HepG2 (cell line): ENCODE results near the gene PATZ1. TPM values are rescaled to one million over a fixed set of nuclear protein-coding genes. Genes with fewer than 3 reads are reported as not detected.
A peak's percentile ranks its signal among the peaks of the same experiment; 100 is the strongest.

Source experiments
- ATAC-seq: fragments of 200-7000 bp; cut with Tn5 transposase; 3 replicates; pipeline ENCODE4 v1.9.1; 2020; ENCODE audit warnings: mild to moderate bottlenecking, moderate library complexity
- BruUV-seq: library from RNA; stranded (reverse); fragments of 400-500 nt; replicated peaks from 2 replicates; lab custom pipeline; 2021; lab: Mats Ljungman, UMichigan
- CTCF ChIA-PET: fragments of 300-600 bp; formaldehyde crosslinking; extraction: SDS; loops from one replicate; lab custom pipeline; 2021; ENCODE audit warnings: low total read pairs, inconsistent platforms, low intra/inter-chr PET ratio; lab: Yijun Ruan, JAX
- POLR2A ChIA-PET: fragments of 350-600 bp; sonication (Branson Sonifier 250); formaldehyde crosslinking; loops from one replicate; lab custom pipeline; 2020; ENCODE audit warnings: antibody characterized with exemption, inconsistent platforms; lab: Yijun Ruan, JAX
- DNase-seq: peaks from one replicate; pipeline ENCODE4 v3.0.0-alpha.2; 2015; ENCODE audit warnings: low spot score
- FAIRE-seq: peaks from 3 replicates; lab custom pipeline; 2011; peaks lifted over from hg19 to GRCh38; lab: Jason Lieb, UNC
- H2AFZ ChIP-seq: one replicate; pipeline ENCODE4 v1.6.1; 2011; ENCODE audit warnings: low read length, inconsistent platforms
- H3K27ac ChIP-seq: fragments of 300-600 bp; 3 replicates; pipeline ENCODE4 v1.8.0; 2011; ENCODE audit warnings: mixed run types, mild to moderate bottlenecking, mixed read lengths, low read length, inconsistent platforms; ENCODE audit not compliant: insufficient read depth; ENCODE audit errors: extremely low read length
- H3K27me3 ChIP-seq, 2 experiments: fragments of 200-600 bp in 1 of 2; 2 replicates in 1 of 2; 3 replicates in 1 of 2; pipeline versions ENCODE4 v1.6.0 to v1.8.0; 2011; ENCODE audit warnings: low read length in 2 of 2, mild to moderate bottlenecking in 2 of 2, moderate library complexity in 2 of 2, inconsistent platforms in 1 of 2; ENCODE audit not compliant: insufficient read depth in 2 of 2, control insufficient read depth in 1 of 2
- H3K36me3 ChIP-seq, 2 experiments: fragments of 200-600 bp in 1 of 2; replicated peaks in 1 of 2; 2 replicates in 1 of 2; 3 replicates in 1 of 2; pipeline versions ENCODE4 v1.5.1 to v1.8.0; 2011; ENCODE audit warnings: low read length in 2 of 2, inconsistent platforms in 1 of 2; ENCODE audit not compliant: insufficient read depth in 2 of 2, control insufficient read depth in 1 of 2
- H3K4me1 ChIP-seq: 2 replicates; pipeline ENCODE4 v1.5.1; 2012; ENCODE audit warnings: low read length, inconsistent platforms; ENCODE audit not compliant: insufficient read depth
- H3K4me2 ChIP-seq: 2 replicates; pipeline ENCODE4 v1.6.0; 2011; ENCODE audit warnings: low read depth, low read length, inconsistent platforms
- H3K4me3 ChIP-seq, 3 experiments: fragments of 200-600 bp in 1 of 3; sonication (generic), shearing (Covaris generic) in 1 of 3; replicated peaks in 1 of 3; 2 replicates each; pipeline ENCODE4 v1.5.1; 2011 to 2016; ENCODE audit warnings: low read length in 3 of 3, inconsistent platforms in 2 of 3, low read depth in 2 of 3, mild to moderate bottlenecking in 2 of 3, control low read depth in 1 of 3, mixed read lengths in 1 of 3; ENCODE audit not compliant: insufficient read depth in 1 of 3
- H3K79me2 ChIP-seq: one replicate; pipeline ENCODE4 v1.6.1; 2011; ENCODE audit warnings: low read length, inconsistent platforms; ENCODE audit not compliant: insufficient read depth
- H3K9ac ChIP-seq: 2 replicates; pipeline ENCODE4 v1.6.0; 2011; ENCODE audit warnings: mild to moderate bottlenecking, low read depth, low read length, inconsistent platforms; ENCODE audit not compliant: insufficient read depth
- H3K9me3 ChIP-seq: 2 replicates; pipeline ENCODE4 v1.5.1; 2012; ENCODE audit warnings: mild to moderate bottlenecking, low read length
- H4K20me1 ChIP-seq: 2 replicates; pipeline ENCODE4 v1.6.0; 2011; ENCODE audit warnings: inconsistent platforms, mild to moderate bottlenecking, low read length, moderate library complexity; ENCODE audit not compliant: insufficient read depth
- ATF4 ChIP-seq, 2 experiments: fragments of 450-650 bp in 1 of 2; sonication (generic) in 1 of 2; formaldehyde crosslinking; IDR thresholded peaks; 2 replicates each; pipeline versions ENCODE4 v1.5.0 to v1.8.0; 2020 to 2022; ENCODE audit warnings: mild to moderate bottlenecking in 1 of 2, missing genetic modification reagents in 1 of 2
- ERF ChIP-seq: IDR thresholded peaks from 2 replicates; pipeline ENCODE4 v1.6.1; 2018; ENCODE audit warnings: missing biosample characterization, missing genetic modification reagents
- GATAD2A ChIP-seq: IDR thresholded peaks from 2 replicates; pipeline ENCODE4 v1.6.1; 2016
- HDAC2 ChIP-seq: sonication (generic); formaldehyde crosslinking; IDR thresholded peaks from 2 replicates; pipeline ENCODE4 v1.4.0; 2020; ENCODE audit warnings: missing genetic modification reagents
- MAFG ChIP-seq: sonication (generic); formaldehyde crosslinking; IDR thresholded peaks from 2 replicates; pipeline ENCODE4 v1.5.1; 2020; ENCODE audit warnings: mild to moderate bottlenecking, missing genetic modification reagents
- PRDM15 ChIP-seq: sonication (generic); formaldehyde crosslinking; IDR thresholded peaks from 2 replicates; pipeline ENCODE4 v1.4.0; 2020; ENCODE audit warnings: missing genetic modification reagents
- RBFOX2 ChIP-seq: fragments of 200-400 bp; formaldehyde crosslinking; IDR thresholded peaks from 2 replicates; pipeline ENCODE4 v1.6.1; 2017; ENCODE audit warnings: low read depth, mild to moderate bottlenecking, low read length
- REPIN1 ChIP-seq: sonication (generic); formaldehyde crosslinking; IDR thresholded peaks from 2 replicates; pipeline ENCODE4 v1.8.0; 2022; ENCODE audit warnings: missing genetic modification reagents, low read depth, mild to moderate bottlenecking, borderline replicate concordance
- SAFB2 ChIP-seq: sonication (generic); formaldehyde crosslinking; IDR thresholded peaks from 2 replicates; pipeline ENCODE4 v1.5.1; 2020; ENCODE audit warnings: missing genetic modification reagents, low read depth, mild to moderate bottlenecking, borderline replicate concordance
- TBL1XR1 ChIP-seq: fragments of 150-350 bp; IDR thresholded peaks from 2 replicates; pipeline ENCODE4 v1.6.1; 2014; ENCODE audit warnings: borderline replicate concordance, low read length; ENCODE audit not compliant: partially characterized antibody
- ZNF737 ChIP-seq: sonication (generic); formaldehyde crosslinking; IDR thresholded peaks from 2 replicates; pipeline ENCODE4 v1.5.0; 2020; ENCODE audit warnings: missing genetic modification reagents, mild to moderate bottlenecking, borderline replicate concordance
- ZSCAN25 ChIP-seq: sonication (generic); formaldehyde crosslinking; IDR thresholded peaks from 2 replicates; pipeline ENCODE4 v1.8.0; 2022; ENCODE audit warnings: mild to moderate bottlenecking, missing genetic modification reagents
- WGBS: methylation state at CpG from one replicate; pipeline ENCODE4 v1.1.6; 2017; ENCODE audit warnings: low lambda C conversion rate; 5-methylcytosine and 5-hydroxymethylcytosine counted together
- in situ Hi-C: cut with HindIII; loops from 2 replicates; pipeline ENCODE4 v1.10.0; 2017; ENCODE audit warnings: low pct_unique_long_range_greater_than_20kb; ENCODE audit not compliant: extremely low pct_ligation_motif_present
- intact Hi-C: fragments of 100-400 bp; cut with micrococcal nuclease; formaldehyde crosslinking; loops from one replicate; pipeline ENCODE4 v1.10.0; 2022; ENCODE audit not compliant: unreplicated experiment
- polyA plus RNA-seq, 8 experiments: library from polyadenylated mRNA; depleted of rRNA in 3 of 8; stranded (reverse) in 7 of 8; unstranded in 1 of 8; fragments of >200 nt; fragmentation: Illumina TruSeq in 4 of 8; extraction: Trizol in 4 of 8; gene quantifications; 2 replicates each; pipeline versions ENCODE4 v1.2.1 to v1.2.3, GENCODE V29; 2011 to 2016; ENCODE audit warnings: low read depth in 4 of 8, missing spikeins in 1 of 8, mixed read lengths in 1 of 8; ENCODE audit not compliant: insufficient read depth in 1 of 8
- total RNA-seq, 5 experiments: library from RNA; depleted of rRNA; stranded (reverse); fragments of >200 nt; fragmentation: Illumina TruSeq; extraction: Trizol; gene quantifications; 2 replicates each; pipeline ENCODE4 v1.2.3, GENCODE V29; 2016; ENCODE audit warnings: low read depth in 1 of 5
- TF ChIP-seq, protein P1 (sequence below): sonication (generic); formaldehyde crosslinking; conservative IDR thresholded peaks from 2 replicates; pipeline ENCODE4 v1.8.0; 2022; ENCODE audit warnings: mild to moderate bottlenecking, moderate library complexity, missing genetic modification reagents

The PATZ1 gene
- total and polyA plus RNA-seq, 2 of the 13 experiments (the other 11 are each of a cell fraction or from before 2014, with no cell fraction given), result 24.9 to 30.5 TPM

DNA sequence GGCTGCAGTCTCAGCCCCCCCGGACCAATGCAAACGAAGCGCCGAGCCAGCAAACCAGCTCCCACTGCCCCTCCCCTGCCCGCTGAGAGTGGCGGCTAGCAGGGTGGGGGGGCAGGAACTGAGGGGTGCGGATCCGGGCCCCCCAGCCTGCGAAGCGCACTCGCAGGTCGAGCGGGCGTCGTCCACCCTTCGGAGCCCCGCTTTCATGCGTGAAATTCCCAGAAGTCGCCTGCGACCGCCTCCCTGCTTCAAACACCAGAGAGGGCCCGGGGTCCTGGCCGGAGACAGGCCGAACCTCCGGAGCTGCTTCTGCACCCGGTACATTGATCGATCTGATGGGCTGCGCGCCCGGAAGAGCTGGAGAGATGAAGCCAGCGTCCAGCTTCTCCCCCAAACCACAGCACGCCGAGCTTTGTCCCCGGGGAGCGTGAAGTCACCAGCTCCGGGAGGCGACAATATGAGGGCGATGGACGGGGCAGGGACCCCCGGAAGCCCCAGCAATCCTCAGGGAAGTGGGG is 646 bp upstream of the PATZ1 start (continued):
- peak; percentile 16; the same call in 1 of the 2 replicates for TF ChIP-seq REPIN1 (CRISPR knock-in tag)
- TF ChIP-seq ERF (CRISPR knock-in tag), result 0 out of 2 replicates have a peak, but pooled peaks have one; percentile 16
- peak; percentile 37; the same call in 1 of the 2 replicates for TF ChIP-seq GATAD2A (CRISPR knock-in tag)
- TF ChIP-seq TBL1XR1, result no peak
- 0 out of 2 replicates have a peak, but pooled peaks have one; percentile 28 for TF ChIP-seq PRDM15
- TF ChIP-seq, all 625 proteins: peak for 167

DNA sequence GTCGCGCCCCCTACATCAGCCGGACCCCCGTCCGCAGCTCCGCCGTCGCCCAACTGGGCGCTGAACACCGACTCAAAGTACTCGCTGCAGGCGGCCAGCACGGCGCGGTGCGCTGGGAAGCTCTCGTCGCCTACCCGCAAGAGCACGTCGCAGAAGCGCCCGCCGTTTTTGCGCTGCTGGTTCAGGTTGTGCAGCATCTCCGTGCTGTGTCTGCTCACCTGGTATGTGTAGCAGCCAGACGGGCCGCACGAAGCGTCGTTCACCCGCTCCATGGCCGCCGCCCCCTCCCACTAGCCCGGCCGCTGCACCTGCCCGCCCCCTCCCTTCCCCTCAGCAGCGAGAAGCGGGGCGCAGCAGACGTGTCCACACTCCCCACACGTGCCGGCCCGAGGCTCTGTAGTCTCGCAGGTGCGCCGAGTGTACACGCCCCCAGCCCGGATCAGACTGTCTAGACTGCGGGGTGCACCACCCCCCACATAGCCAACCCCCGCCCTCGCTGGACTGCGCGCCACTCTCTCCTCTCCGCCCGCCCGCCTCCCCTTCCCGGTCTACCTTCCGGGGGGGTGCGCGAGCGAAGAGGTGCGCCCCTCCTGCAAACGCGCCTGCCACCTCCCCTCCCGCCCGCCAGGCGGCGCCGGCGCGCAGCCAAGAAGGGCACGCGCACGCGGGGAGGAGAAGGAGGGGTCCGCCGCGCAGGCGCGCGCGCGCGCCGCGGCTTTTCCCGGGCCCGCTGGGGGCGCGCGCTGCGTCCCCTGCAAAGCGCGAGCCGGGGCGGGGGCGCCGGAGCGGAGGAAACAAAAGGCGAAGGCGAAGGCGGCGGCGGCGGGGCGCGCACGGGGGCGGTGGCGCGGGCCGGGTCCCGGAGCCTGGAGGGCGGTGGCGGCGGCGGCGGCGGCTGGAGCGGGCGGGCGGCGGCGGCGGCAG is 553 bp downstream of the PATZ1 start:
- Histone ChIP-seq H3K4me1 (peaks cover 74% of the 10 kb centered on the region), H3K27ac (peak overlapping the region; percentile 94), H3K4me2 (peak overlapping the region; percentile 97), H4K20me1 (peaks cover 45% of the 10 kb centered on the region), H2AFZ (no peak overlapping the region), H3K9ac (peak overlapping the region; percentile 68), H3K4me3 (peak overlapping the region; percentile 64 to 91 (median 85); a peak in 5 of 6 replicates), H3K36me3 (peaks cover 7 to 28% of the 10 kb centered on the region in 2 experiments; a peak in 4 of 5 replicates), H3K9me3 (no peaks in the 10 kb centered on the region), H3K79me2 (peaks cover 54% of the 10 kb centered on the region), H3K27me3 (no peaks in the 10 kb centered on the region; a peak in 1 of 5 replicates)
- TSS peak; percentile 55 for BruUV-seq
- WGBS, result 66% methylated on average over 35 of the region's 126 CpGs
- peak; percentile 70 for DNase-seq
- ChIA-PET POLR2A (interaction anchor here (0.8 to 3.4 kb wide), 12 partner anchors 10 to 376 kb away, joined by 3 to 98 read pairs (median 5); partner anchors contain the start of genes DRG1, MORC2, PIK3IP1 and TUG1), CTCF (no interaction called here)
- ATAC-seq, result peak; percentile 3
- no peak for FAIRE-seq
- intact Hi-C loops (loop anchor here (1.0 kb wide), 1 partner anchor 54 kb away; the partner anchor contains the start of gene DRG1), in situ Hi-C loops (loop anchor here (5.0 kb wide), 1 partner anchor 52 kb away; the partner anchor contains the start of gene DRG1)
- TF ChIP-seq, protein P1, sequence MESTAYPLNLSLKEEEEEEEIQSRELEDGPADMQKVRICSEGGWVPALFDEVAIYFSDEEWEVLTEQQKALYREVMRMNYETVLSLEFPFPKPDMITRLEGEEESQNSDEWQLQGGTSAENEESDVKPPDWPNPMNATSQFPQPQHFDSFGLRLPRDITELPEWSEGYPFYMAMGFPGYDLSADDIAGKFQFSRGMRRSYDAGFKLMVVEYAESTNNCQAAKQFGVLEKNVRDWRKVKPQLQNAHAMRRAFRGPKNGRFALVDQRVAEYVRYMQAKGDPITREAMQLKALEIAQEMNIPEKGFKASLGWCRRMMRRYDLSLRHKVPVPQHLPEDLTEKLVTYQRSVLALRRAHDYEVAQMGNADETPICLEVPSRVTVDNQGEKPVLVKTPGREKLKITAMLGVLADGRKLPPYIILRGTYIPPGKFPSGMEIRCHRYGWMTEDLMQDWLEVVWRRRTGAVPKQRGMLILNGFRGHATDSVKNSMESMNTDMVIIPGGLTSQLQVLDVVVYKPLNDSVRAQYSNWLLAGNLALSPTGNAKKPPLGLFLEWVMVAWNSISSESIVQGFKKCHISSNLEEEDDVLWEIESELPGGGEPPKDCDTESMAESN, result peak; percentile 73; the same call in 1 of the 2 replicates
- TF ChIP-seq RBFOX2 (peak; percentile 90), ZSCAN25 (CRISPR knock-in tag) (0 out of 2 replicates have a peak, but pooled peaks have one; percentile 48), ZNF737 (no peak), HDAC2 (CRISPR knock-in tag) (0 out of 2 replicates have a peak, but pooled peaks have one; percentile 4), ATF4 (CRISPR knock-in tag; IDR thresholded peaks at IDR 0.05) (peak in 1 of 2 experiments; percentile 50; a peak in 2 of 4 replicates), SAFB2 (CRISPR knock-in tag) (0 out of 2 replicates have a peak, but pooled peaks have one; percentile 12), MAFG (CRISPR knock-in tag) (peak; percentile 45; the same call in 1 of the 2 replicates)
